ENCODE data around the gene NRG2.

The NRG2 gene

GRCh38 chr5:139855946-139856540 is 187.1 kb downstream of the NRG2 start:
- no peak for DNase-seq (ENCODE audit: low spot score)

- no peak for DNase-seq (ENCODE audit: low spot score)
Measured at GRCh38 chr5:139855451-139855850, 187.6 kb downstream of the NRG2 start.

- DNase-seq (ENCODE audit: low spot score): no peak
Measured at GRCh38 chr5:139854953-139855352, 188.1 kb downstream of the NRG2 start.

- DNase-seq (ENCODE audit: low spot score): no peak
Measured at GRCh38 chr5:139854029-139854605, 189.0 kb downstream of the NRG2 start.

GRCh38 chr5:139852696-139853095 is 190.4 kb downstream of the NRG2 start:
- DNase-seq (ENCODE audit: low spot score): no peak

- no peak for DNase-seq (ENCODE audit: low spot score)
Measured at GRCh38 chr5:139851558-139851957, 191.5 kb downstream of the NRG2 start.

GRCh38 chr5:139850423-139851016 is 192.6 kb downstream of the NRG2 start:
- no peak for DNase-seq (ENCODE audit: low spot score)

GRCh38 chr5:139849942-139850341 is 193.2 kb downstream of the NRG2 start:
- peak; percentile 68 for DNase-seq (ENCODE audit: low spot score)

GRCh38 chr5:139849501-139849900 is 193.6 kb downstream of the NRG2 start:
- no peak for DNase-seq (ENCODE audit: low spot score)

- no peak for DNase-seq (ENCODE audit: low spot score)
Measured at GRCh38 chr5:139848508-139849100, 194.5 kb downstream of the NRG2 start.

GRCh38 chr5:139847790-139848507 is 195.2 kb downstream of the NRG2 start:
- DNase-seq (ENCODE audit: low spot score): peak; percentile 72

GRCh38 chr5:139847091-139847490 is 196.0 kb downstream of the NRG2 start:
- no peak for DNase-seq (ENCODE audit: low spot score)

- DNase-seq (ENCODE audit: low spot score): no peak
Measured at GRCh38 chr5:139845846-139846681, 197.0 kb downstream of the NRG2 start.

- peak; percentile 68 for DNase-seq (ENCODE audit: low spot score)
Measured at GRCh38 chr5:139844472-139845145, 198.5 kb downstream of the NRG2 start.

- no peak for DNase-seq (ENCODE audit: low spot score)
Measured at GRCh38 chr5:139843991-139844390, 199.1 kb downstream of the NRG2 start.

GRCh38 chr5:139842321-139842720 is 200.8 kb downstream of the NRG2 start:
- DNase-seq (ENCODE audit: low spot score): no peak

- DNase-seq (ENCODE audit: low spot score): no peak
Measured at GRCh38 chr5:139841549-139841948, 201.6 kb downstream of the NRG2 start.

GRCh38 chr5:139839918-139840317 is 203.2 kb downstream of the NRG2 start:
- no peak for DNase-seq (ENCODE audit: low spot score)

GRCh38 chr5:139839232-139839815 is 203.8 kb downstream of the NRG2 start:
- no peak for DNase-seq (ENCODE audit: low spot score)

GRCh38 chr5:139838381-139839197 is 204.5 kb downstream of the NRG2 start:
- no peak for DNase-seq (ENCODE audit: low spot score)

Data from kidney tubule cell (primary cell).